AG04449 (cell line): ENCODE results near the gene RAB12.
"Not testable (repeated sequence)": the region's sequence is repeated elsewhere in the genome, so short reads cannot be mapped to it uniquely, and the experiment has no call there.

Source experiments
- CTCF ChIA-PET: fragments of 350-600 bp; formaldehyde crosslinking; extraction: SDS; loops from one replicate; lab custom pipeline; 2021; ENCODE audit warnings: antibody characterized with exemption; lab: Yijun Ruan, JAX
- POLR2A ChIA-PET: fragments of 400-600, 350-600 bp; formaldehyde crosslinking; extraction: SDS; loops from one replicate; lab custom pipeline; 2020; ENCODE audit warnings: antibody characterized with exemption, inconsistent platforms; lab: Yijun Ruan, JAX
- DNase-seq: peaks from one replicate; pipeline ENCODE4 v3.0.0-alpha.2; 2010; ENCODE audit warnings: low read depth, low spot score
- H3K4me3 ChIP-seq: 2 replicates; pipeline ENCODE4 v1.5.1; 2011; ENCODE audit warnings: low read depth, mild to moderate bottlenecking, control low read depth, low read length
- TF ChIP-seq, protein P1 (sequence below): IDR thresholded peaks from one replicate; pipeline ENCODE4 v1.5.1; 2011; ENCODE audit warnings: mild to moderate bottlenecking, moderate library complexity, low read length, control low read depth, inconsistent platforms; ENCODE audit not compliant: insufficient read depth; ENCODE audit errors: missing control alignments

The RAB12 gene

DNA sequence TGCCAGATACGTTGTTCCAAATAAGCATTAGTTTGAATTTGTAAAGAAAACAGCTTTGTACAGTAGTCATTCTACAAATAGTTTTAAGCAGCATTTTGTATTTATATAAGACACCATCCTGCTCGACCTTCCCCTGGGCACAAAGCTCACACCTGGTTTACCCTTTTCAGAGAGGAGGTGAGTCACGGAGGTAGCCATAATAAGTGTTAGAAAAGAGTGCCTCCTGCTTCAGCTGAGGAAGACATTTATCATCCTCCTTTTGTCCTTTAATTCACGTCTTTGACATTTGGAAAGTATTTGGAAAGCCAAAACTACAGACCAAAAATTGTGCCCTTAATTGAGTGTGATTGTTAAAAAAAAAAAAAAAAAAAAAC, 6.8 kb downstream of the RAB12 start:
- peak overlapping the region; percentile 1; the same call in 1 of the 2 replicates for H3K4me3 ChIP-seq
- no peak for DNase-seq
- TF ChIP-seq, protein P1, sequence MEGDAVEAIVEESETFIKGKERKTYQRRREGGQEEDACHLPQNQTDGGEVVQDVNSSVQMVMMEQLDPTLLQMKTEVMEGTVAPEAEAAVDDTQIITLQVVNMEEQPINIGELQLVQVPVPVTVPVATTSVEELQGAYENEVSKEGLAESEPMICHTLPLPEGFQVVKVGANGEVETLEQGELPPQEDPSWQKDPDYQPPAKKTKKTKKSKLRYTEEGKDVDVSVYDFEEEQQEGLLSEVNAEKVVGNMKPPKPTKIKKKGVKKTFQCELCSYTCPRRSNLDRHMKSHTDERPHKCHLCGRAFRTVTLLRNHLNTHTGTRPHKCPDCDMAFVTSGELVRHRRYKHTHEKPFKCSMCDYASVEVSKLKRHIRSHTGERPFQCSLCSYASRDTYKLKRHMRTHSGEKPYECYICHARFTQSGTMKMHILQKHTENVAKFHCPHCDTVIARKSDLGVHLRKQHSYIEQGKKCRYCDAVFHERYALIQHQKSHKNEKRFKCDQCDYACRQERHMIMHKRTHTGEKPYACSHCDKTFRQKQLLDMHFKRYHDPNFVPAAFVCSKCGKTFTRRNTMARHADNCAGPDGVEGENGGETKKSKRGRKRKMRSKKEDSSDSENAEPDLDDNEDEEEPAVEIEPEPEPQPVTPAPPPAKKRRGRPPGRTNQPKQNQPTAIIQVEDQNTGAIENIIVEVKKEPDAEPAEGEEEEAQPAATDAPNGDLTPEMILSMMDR, result no peak
- POLR2A ChIA-PET, result interaction anchor here (0.7 kb wide), 1 partner anchor 14 kb away, joined by 3 read pairs; no protein-coding TSS in a partner anchor
- CTCF ChIA-PET, result interaction anchor here (0.7 to 1.8 kb wide), 3 partner anchors 8 to 372 kb away, joined by 3 to 10 read pairs (median 3); no protein-coding TSS in a partner anchor

DNA sequence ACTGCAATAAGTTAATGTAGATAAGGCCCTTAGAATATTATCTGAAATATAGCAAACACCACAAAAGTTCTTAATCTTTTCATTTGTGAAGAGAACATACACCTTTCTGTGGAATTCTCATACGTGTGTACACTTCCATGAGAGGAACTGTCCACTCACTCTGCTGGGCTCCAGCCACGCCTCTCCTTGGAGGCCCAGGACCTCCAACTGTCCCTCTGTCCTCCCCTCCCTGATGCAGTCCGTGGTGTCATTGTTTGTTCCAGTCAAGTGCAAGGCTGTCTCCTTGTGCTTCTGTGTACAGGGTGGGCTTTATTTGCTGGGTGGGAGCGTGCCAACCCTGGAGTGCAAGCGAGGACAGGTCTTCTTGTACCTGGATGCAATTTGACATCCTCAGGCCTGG, 8.7 kb downstream of the RAB12 start:
- DNase-seq, result no peak
- TF ChIP-seq, protein P1, result no peak
- CTCF ChIA-PET, result no interaction called here
- no peak overlapping the region for H3K4me3 ChIP-seq
- POLR2A ChIA-PET, result no interaction called here

DNA sequence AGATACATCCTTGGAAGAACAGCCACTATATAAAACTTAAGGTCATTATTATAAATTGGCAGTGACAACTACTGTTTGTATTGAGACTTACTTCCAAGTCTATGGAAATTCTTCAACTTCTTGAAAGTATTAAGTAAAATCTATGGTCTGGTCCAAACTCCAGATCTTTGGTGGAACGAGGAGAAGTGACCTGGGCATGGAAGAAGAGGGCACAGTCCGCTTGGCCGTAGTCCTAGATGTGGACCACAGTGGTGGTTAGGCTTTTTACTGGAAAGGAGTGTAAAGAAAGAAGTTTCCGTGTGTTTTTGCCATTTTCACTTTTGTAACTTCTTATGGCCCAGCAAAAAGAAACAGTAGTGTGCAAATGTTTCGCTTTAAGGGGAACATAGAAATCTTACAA, 9.8 kb downstream of the RAB12 start:
- DNase-seq, result no peak
- TF ChIP-seq, protein P1, result no peak
- CTCF ChIA-PET, result no interaction called here
- H3K4me3 ChIP-seq, result no peak overlapping the region
- POLR2A ChIA-PET, result no interaction called here

DNA sequence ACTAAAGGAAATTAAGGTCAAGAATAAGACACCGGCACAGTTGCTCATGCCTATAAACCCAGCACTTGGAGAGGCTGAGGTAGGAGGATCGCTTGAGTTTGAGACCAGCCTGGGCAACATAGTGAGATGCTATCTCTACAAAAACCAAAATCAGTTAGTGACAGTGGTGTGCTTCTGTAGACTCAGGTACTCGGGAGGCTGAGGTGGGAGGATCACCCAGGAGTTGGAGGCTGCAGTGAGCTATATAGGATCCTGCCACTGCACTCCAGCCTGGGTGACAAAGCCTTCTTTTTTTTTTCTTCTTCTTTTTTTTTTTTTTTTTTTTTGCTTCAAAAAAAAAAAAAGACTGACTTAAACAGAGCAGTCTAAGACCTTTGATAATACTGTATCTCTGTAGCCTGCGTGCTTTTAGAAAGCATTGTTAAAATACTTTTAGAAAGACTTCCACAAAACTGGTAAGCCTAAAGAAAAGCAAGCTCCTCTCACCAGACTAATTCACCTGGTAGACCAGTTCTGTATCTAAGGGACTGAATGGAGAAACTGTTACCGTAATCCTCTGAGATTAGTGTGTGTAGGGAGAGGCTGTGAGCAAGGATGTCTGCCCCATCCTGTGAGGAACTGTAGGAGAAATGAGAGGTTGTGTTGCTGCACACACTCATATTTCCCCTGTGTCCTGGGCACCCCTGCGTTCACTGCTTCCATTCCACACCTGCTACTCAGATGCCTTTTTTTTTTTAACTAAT, 10.8 kb downstream of the RAB12 start:
- DNase-seq, result no peak
- TF ChIP-seq, protein P1, result no peak
- ChIA-PET POLR2A (interaction anchor here (0.7 kb wide), 1 partner anchor 105 kb away, joined by 5 read pairs; no protein-coding TSS in a partner anchor), CTCF (interaction anchor here (1.0 kb wide), 1 partner anchor 359 kb away, joined by 3 read pairs; no protein-coding TSS in a partner anchor)
- H3K4me3 ChIP-seq, result no peak overlapping the region

DNA sequence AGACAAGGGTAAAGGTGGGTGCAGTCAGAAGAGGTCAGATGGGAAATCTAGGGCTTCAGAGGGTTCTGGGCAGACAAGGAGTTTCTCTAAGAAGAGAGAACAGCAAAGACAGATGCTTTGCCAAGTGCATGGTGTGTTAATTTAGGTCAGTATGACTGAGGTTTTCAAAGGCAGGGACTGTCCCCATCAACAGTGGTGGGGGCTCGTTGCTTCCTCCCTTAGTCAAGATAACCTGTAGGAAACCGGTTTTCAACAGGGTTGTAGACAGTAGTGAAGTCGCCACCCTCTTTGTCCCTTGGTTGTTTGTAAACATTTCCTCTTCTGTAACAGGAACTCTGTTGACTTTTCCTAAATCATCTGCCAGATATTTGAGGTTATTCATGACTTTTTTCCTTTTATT, 11.6 kb downstream of the RAB12 start:
- no peak for DNase-seq
- TF ChIP-seq, protein P1, result no peak
- ChIA-PET POLR2A (no interaction called here), CTCF (no interaction called here)
- no peak overlapping the region for H3K4me3 ChIP-seq

DNA sequence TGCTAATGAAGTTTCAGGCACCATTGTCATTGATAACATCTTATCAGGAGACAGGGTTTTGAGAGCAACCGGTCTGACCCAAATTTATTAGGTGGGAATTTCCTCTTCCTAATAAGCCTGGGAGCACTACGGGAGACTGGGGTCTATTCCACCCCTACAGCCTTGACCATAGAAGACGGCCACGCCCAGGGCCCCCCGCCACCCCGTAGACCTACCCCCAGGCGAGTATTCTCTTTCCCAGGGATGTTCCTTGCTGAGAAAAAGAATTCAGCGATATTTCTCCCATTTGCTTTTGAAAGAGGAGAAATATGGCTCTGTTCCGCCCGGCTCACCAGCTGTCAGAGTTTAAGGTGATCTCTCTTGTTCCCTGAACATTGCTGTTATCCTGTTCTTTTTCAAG, 13.4 kb downstream of the RAB12 start:
- DNase-seq, CTCF ChIA-PET, POLR2A ChIA-PET, H3K4me3 ChIP-seq: not testable (repeated sequence)
